Uterus (tissue), 4 donors: Measurements from ENCODE around the gene APC2. TPM values are rescaled to one million over a fixed set of nuclear protein-coding genes. Genes with fewer than 3 reads are reported as not detected.

Source experiments
- DNase-seq, 2 donors: peaks; one replicate each; pipeline ENCODE4 v3.0.0-alpha.2; 2019 to 2020
- H3K27ac ChIP-seq, 2 donors: fragments of 200-600 bp; sonication (generic); 1 replicate in 1 of 2; 2 replicates in 1 of 2; pipeline ENCODE4 v1.5.1; 2016 to 2018
- H3K27me3 ChIP-seq, 2 donors: fragments of 200-600 bp; sonication (generic); one replicate each; pipeline ENCODE4 v1.5.1; 2018 to 2019; ENCODE audit warnings: control low read depth in 1 of 2
- H3K36me3 ChIP-seq, 2 donors: fragments of 200-600 bp; sonication (generic); one replicate each; pipeline ENCODE4 v1.5.1; 2019; ENCODE audit warnings: control low read depth in 1 of 2
- H3K4me1 ChIP-seq, 2 donors: fragments of 200-600 bp; sonication (generic); one replicate each; pipeline ENCODE4 v1.5.1; 2018 to 2019; ENCODE audit warnings: control low read depth in 1 of 2
- H3K4me3 ChIP-seq, 2 donors: fragments of 200-600 bp; sonication (generic); 1 replicate in 1 of 2; 2 replicates in 1 of 2; pipeline ENCODE4 v1.5.1; 2018 to 2019; ENCODE audit warnings: mild to moderate bottlenecking in 1 of 2
- H3K9me3 ChIP-seq, 2 donors: fragments of 200-600 bp; sonication (generic); one replicate each; pipeline ENCODE4 v1.5.1; 2019; ENCODE audit warnings: control low read depth in 1 of 2
- POLR2A ChIP-seq, 2 donors: fragments of 450-650 bp; IDR thresholded peaks; one replicate each; pipeline ENCODE4 v1.6.1; 2016; ENCODE audit warnings: antibody characterized with exemption in 2 of 2, mild to moderate bottlenecking in 1 of 2, moderate library complexity in 1 of 2
- intact Hi-C: fragments of 100-400 bp; cut with DNase I; formaldehyde crosslinking; loops from one replicate; pipeline ENCODE4 v1.15.1; 2023; ENCODE audit warnings: low total_unique reads
- total RNA-seq, 4 donors: library from RNA; depleted of rRNA in 3 of 4; stranded (reverse); fragments of >200 nt in 3 of 4; gene quantifications; one replicate each; pipeline versions ENCODE4 v1.1.0 to v1.2.4, GENCODE V29; 2014 to 2023
- TF ChIP-seq, protein P1 (sequence below), 4 experiments: fragments of 200-600 bp in 2 of 4; fragments of 450-650 bp in 2 of 4; sonication (generic) in 2 of 4; IDR thresholded peaks; one replicate each; pipeline ENCODE4 v1.5.1; 2016 to 2019; ENCODE audit warnings: antibody characterized with exemption in 4 of 4, mild to moderate bottlenecking in 2 of 4, moderate library complexity in 1 of 4
- donor health status: DM: yes; HTN: yes; CAD: no.

APC2 gene
- total RNA-seq, 4 donors from 2014 or later: 0.12 to 3.5 (median 0.77) TPM; not detected in 1

- H3K9me3 ChIP-seq: no peaks in the 10 kb centered on the region
- intact Hi-C loops: no loop called here
- peaks cover 0 to 14% of the 10 kb centered on the region in 2 donors for H3K4me1 ChIP-seq
- no peak overlapping the region for H3K4me3 ChIP-seq
- TF ChIP-seq, protein P1, sequence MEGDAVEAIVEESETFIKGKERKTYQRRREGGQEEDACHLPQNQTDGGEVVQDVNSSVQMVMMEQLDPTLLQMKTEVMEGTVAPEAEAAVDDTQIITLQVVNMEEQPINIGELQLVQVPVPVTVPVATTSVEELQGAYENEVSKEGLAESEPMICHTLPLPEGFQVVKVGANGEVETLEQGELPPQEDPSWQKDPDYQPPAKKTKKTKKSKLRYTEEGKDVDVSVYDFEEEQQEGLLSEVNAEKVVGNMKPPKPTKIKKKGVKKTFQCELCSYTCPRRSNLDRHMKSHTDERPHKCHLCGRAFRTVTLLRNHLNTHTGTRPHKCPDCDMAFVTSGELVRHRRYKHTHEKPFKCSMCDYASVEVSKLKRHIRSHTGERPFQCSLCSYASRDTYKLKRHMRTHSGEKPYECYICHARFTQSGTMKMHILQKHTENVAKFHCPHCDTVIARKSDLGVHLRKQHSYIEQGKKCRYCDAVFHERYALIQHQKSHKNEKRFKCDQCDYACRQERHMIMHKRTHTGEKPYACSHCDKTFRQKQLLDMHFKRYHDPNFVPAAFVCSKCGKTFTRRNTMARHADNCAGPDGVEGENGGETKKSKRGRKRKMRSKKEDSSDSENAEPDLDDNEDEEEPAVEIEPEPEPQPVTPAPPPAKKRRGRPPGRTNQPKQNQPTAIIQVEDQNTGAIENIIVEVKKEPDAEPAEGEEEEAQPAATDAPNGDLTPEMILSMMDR (IDR thresholded peaks at IDR 0.05): no peak
- TF ChIP-seq POLR2A (IDR thresholded peaks at IDR 0.05): no peak
- no peak overlapping the region for H3K27ac ChIP-seq
- no peaks in the 10 kb centered on the region for H3K36me3 ChIP-seq
- H3K27me3 ChIP-seq: peaks cover under 1 to 2% of the 10 kb centered on the region in 2 donors
- DNase-seq: no peak
Measured at GRCh38 chr19:1440418-1440801, 9.5 kb upstream of the APC2 start.

DNA sequence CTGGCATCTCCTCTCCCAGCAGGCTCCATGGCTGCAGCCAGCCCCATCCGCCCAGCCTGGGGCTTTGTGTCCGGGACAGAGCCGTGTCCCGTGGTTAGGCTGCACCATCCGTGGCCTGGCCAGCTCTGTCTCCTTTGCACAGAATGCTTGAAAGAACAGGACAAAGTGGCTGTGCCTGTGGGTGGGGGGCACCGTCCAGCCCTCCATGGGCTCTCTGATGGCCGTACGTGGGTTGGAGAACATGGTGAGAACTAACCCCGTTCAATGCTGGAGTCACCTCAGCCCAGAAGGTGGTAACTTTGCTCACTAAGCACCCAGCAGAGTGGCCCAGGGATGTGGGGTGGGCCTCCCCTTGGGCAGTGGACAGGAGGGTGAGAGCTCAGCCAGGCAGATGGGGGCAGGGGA lies 8.9 kb upstream of the APC2 start:
- Histone ChIP-seq H3K36me3 (no peaks in the 10 kb centered on the region), H3K27ac (no peak overlapping the region), H3K27me3 (peaks cover 6 to 8% of the 10 kb centered on the region in 2 donors), H3K4me3 (no peak overlapping the region), H3K4me1 (peaks cover 0 to 17% of the 10 kb centered on the region in 2 donors), H3K9me3 (no peaks in the 10 kb centered on the region)
- peak in 1 of 2 donors; percentile 13 for DNase-seq
- TF ChIP-seq POLR2A (IDR thresholded peaks at IDR 0.05): no peak
- TF ChIP-seq, protein P1 (IDR thresholded peaks at IDR 0.05): no peak
- intact Hi-C loops: no loop called here

- TF ChIP-seq, protein P1 (IDR thresholded peaks at IDR 0.05): no peak
- no peak for TF ChIP-seq POLR2A (IDR thresholded peaks at IDR 0.05)
- peak in 1 of 2 donors; percentile 14 for DNase-seq
- H3K27ac ChIP-seq: no peak overlapping the region
- no peaks in the 10 kb centered on the region for H3K36me3 ChIP-seq
- H3K4me3 ChIP-seq: no peak overlapping the region
- intact Hi-C loops: no loop called here
- no peaks in the 10 kb centered on the region for H3K9me3 ChIP-seq
- peaks cover 0 to 25% of the 10 kb centered on the region in 2 donors for H3K4me1 ChIP-seq
- peaks cover 8 to 16% of the 10 kb centered on the region in 2 donors for H3K27me3 ChIP-seq
Measured at GRCh38 chr19:1441677-1442438, 8.1 kb upstream of the APC2 start.

- H3K27ac ChIP-seq: no peak overlapping the region
- intact Hi-C loops: no loop called here
- H3K4me1 ChIP-seq: peaks cover 0 to 14% of the 10 kb centered on the region in 2 donors
- H3K9me3 ChIP-seq: no peaks in the 10 kb centered on the region
- H3K4me3 ChIP-seq: peak overlapping the region in 1 of 2 donors; percentile 7
- peaks cover 21 to 23% of the 10 kb centered on the region in 2 donors for H3K27me3 ChIP-seq
- peak in 1 of 2 donors; percentile 26 for TF ChIP-seq POLR2A (IDR thresholded peaks at IDR 0.05)
- TF ChIP-seq, protein P1 (IDR thresholded peaks at IDR 0.05): peak; percentile 50 to 96 (median 87)
- DNase-seq: peak; percentile 38 to 70
- H3K36me3 ChIP-seq: no peaks in the 10 kb centered on the region
Measured at GRCh38 chr19:1445185-1445931, 4.6 kb upstream of the APC2 start.
